ENCODE results near the gene MACF1.
A peak's percentile ranks its signal among the peaks of the same experiment; 100 is the strongest.
"Not testable (repeated sequence)": the region's sequence is repeated elsewhere in the genome, so short reads cannot be mapped to it uniquely, and the experiment has no call there.

MACF1 gene

GRCh38 chr1:39522661-39523567, 318.4 kb downstream of the MACF1 start:
- FAIRE-seq: no peak
- TF ChIP-seq POLR2AphosphoS5 (IDR thresholded peaks at IDR 0.05; ENCODE audit: low read depth, low read length): no peak
- no peak for TF ChIP-seq PAX5 (IDR thresholded peaks at IDR 0.05; ENCODE audit: insufficient read depth, low read length, severe bottlenecking)
- TF ChIP-seq POLR2A (IDR thresholded peaks at IDR 0.05; ENCODE audit: low read depth, low read length): no peak
- no peak for TF ChIP-seq POU2F2 (IDR thresholded peaks at IDR 0.05; ENCODE audit: low read depth, low read length)
- TF ChIP-seq SPI1 (IDR thresholded peaks at IDR 0.05; ENCODE audit: low read depth, low read length): no peak
- no peak for TF ChIP-seq TAF1 (IDR thresholded peaks at IDR 0.05; ENCODE audit: low read depth, low read length)
- DNase-seq (ENCODE audit: insufficient read length, low spot score): no peak

DNA sequence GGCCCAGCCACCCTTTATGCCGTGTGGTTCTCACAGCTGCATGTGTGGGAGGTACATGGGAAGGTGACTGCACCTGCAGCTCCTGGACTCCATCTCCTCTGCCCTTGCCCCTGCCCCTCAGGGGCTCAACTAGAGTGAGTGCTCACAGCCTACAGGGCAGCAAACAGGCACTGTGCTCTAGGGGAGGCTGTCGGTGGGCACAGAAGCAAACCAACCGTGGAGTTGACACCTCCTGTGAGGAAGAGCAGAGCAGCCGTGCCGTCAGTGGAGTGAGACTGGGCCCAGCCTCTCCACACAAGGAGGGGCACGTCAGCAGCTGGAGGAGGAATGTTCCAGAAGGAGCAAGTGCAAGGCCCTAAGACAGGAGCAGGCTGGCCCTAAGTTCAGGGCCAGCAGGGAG, 319.7 kb downstream of the MACF1 start:
- no peak for DNase-seq (ENCODE audit: insufficient read length, low spot score)
- TF ChIP-seq POLR2A (IDR thresholded peaks at IDR 0.05; ENCODE audit: low read depth, low read length): no peak
- no peak for TF ChIP-seq TAF1 (IDR thresholded peaks at IDR 0.05; ENCODE audit: low read depth, low read length)
- no peak for FAIRE-seq

DNA sequence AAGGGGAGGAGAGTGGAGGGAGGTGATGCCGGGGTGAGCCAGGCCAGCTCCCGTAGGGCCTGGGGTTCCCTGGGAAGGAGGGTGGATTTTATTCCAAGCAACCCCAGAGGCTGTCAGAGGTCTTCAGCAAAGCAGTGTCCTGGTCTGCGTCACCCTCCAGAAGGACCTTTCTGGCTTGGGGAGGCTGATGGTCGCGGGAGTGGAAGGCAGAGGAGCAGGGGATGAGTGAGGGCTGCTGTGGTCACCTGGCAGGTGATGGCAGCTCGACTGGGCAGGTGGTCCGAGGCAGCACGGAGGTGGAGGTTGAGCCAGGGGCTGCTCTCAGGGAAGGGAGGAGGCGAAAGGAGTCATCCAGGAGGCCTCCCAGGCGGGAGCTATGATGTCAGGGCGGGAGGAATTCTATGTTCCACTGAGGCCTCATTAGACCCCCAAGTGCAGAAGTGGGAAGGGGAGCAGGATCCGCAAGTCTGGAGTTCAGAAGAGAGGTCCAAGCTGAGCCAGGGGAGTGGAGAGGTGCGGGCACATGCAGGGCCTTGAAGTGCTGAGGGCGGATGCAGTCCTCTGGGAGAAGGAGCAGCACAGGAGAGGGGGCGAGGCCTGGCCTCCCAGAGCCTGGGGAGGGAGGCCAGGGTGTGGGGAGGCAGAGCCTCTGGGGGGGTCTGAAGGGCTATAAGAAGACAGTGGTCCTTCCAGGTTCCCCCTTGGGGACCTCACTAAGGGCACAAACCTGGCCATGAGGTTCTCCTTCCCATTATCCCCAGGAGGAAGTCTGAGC, 320.3 kb downstream of the MACF1 start:
- FAIRE-seq (no peak), DNase-seq (ENCODE audit: insufficient read length, low spot score) (no peak)
- TF ChIP-seq POLR2AphosphoS5 (IDR thresholded peaks at IDR 0.05; ENCODE audit: low read depth, low read length) (no peak), TAF1 (IDR thresholded peaks at IDR 0.05; ENCODE audit: low read depth, low read length) (no peak), POLR2A (IDR thresholded peaks at IDR 0.05; ENCODE audit: low read depth, low read length) (no peak), POU2F2 (IDR thresholded peaks at IDR 0.05; ENCODE audit: low read depth, low read length) (no peak), PAX5 (IDR thresholded peaks at IDR 0.05; ENCODE audit: insufficient read depth, low read length, severe bottlenecking) (no peak), SPI1 (IDR thresholded peaks at IDR 0.05; ENCODE audit: low read depth, low read length) (no peak)

GRCh38 chr1:39525366-39526165, 321.1 kb downstream of the MACF1 start:
- TF ChIP-seq TAF1 (IDR thresholded peaks at IDR 0.05; ENCODE audit: low read depth, low read length) (no peak), PAX5 (IDR thresholded peaks at IDR 0.05; ENCODE audit: insufficient read depth, low read length, severe bottlenecking) (no peak), POLR2A (IDR thresholded peaks at IDR 0.05; ENCODE audit: low read depth, low read length) (no peak), SPI1 (IDR thresholded peaks at IDR 0.05; ENCODE audit: low read depth, low read length) (0 out of 2 replicates have a peak, but pooled peaks have one; percentile 24)
- peak; percentile 90 for FAIRE-seq
- DNase-seq (ENCODE audit: insufficient read length, low spot score): peak; percentile 76

DNA sequence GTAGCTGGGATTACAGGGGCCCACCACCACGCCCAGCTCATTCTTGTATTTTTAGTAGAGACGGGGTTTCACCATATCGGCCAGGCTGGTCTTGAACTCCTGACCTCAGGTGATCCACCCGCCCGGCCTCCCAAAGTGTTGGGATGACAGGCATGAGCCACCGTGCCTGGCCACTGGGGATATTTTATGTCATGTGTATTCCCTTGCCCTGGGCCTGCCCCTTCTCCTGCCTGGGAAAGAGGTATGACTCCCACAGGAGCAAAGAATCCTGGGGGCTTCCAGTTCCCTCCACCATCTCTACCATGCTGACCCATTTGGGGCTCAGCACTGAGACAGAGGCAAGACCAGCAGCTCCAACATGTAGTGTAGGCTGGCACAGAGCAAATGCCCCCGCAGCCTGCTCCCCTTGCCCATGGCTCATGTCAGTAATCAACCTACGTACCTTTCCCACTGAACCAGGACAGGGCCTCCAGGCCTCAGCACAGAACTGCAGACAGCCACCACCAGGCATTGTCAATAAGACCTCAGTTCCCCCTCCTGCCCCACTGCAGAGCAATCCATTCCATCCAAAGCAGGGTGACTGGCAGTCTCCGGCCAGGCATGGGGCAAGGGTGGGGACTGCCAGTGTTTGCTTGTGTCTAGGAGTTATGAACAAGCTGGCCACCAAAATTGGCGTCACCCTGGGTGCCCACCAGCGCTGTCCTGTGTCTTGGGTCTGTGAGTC, 322.1 kb downstream of the MACF1 start:
- TF ChIP-seq POLR2A (IDR thresholded peaks at IDR 0.05; ENCODE audit: low read depth, low read length) (no peak), TAF1 (IDR thresholded peaks at IDR 0.05; ENCODE audit: low read depth, low read length) (no peak), POU2F2 (IDR thresholded peaks at IDR 0.05; ENCODE audit: low read depth, low read length) (no peak), PAX5 (IDR thresholded peaks at IDR 0.05; ENCODE audit: insufficient read depth, low read length, severe bottlenecking) (no peak), POLR2AphosphoS5 (IDR thresholded peaks at IDR 0.05; ENCODE audit: low read depth, low read length) (no peak), SPI1 (IDR thresholded peaks at IDR 0.05; ENCODE audit: low read depth, low read length) (no peak)
- FAIRE-seq (no peak), DNase-seq (ENCODE audit: insufficient read length, low spot score) (no peak)

DNA sequence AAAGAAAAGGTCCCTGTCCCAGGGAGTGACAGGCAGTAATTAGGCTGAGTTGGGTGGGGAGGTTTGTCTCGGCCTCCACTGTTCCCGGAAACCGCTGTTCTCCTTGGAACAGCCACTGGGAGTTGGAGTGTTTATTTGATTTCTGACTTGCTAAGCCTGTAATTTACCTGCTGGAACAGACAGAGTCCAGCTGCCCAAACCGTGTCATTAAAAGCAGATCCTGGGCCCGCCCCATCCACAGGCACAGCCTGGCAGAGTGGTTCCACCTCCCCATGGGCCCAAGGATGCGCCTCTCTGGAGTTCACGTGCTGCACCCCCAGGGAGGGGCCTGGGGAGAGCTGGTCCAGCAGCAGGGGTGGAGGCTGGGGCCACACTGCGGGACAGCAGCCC, 322.7 kb downstream of the MACF1 start:
- not testable (repeated sequence) for DNase-seq (ENCODE audit: insufficient read length, low spot score); FAIRE-seq

- no peak for FAIRE-seq
- DNase-seq (ENCODE audit: insufficient read length, low spot score): no peak
- TF ChIP-seq POU2F2 (IDR thresholded peaks at IDR 0.05; ENCODE audit: low read depth, low read length) (no peak), POLR2AphosphoS5 (IDR thresholded peaks at IDR 0.05; ENCODE audit: low read depth, low read length) (no peak), POLR2A (IDR thresholded peaks at IDR 0.05; ENCODE audit: low read depth, low read length) (no peak), SPI1 (IDR thresholded peaks at IDR 0.05; ENCODE audit: low read depth, low read length) (no peak), TAF1 (IDR thresholded peaks at IDR 0.05; ENCODE audit: low read depth, low read length) (no peak), PAX5 (IDR thresholded peaks at IDR 0.05; ENCODE audit: insufficient read depth, low read length, severe bottlenecking) (no peak)
These were observed 323.6 kb downstream of the MACF1 start for GRCh38 chr1:39528082-39528481.

DNA sequence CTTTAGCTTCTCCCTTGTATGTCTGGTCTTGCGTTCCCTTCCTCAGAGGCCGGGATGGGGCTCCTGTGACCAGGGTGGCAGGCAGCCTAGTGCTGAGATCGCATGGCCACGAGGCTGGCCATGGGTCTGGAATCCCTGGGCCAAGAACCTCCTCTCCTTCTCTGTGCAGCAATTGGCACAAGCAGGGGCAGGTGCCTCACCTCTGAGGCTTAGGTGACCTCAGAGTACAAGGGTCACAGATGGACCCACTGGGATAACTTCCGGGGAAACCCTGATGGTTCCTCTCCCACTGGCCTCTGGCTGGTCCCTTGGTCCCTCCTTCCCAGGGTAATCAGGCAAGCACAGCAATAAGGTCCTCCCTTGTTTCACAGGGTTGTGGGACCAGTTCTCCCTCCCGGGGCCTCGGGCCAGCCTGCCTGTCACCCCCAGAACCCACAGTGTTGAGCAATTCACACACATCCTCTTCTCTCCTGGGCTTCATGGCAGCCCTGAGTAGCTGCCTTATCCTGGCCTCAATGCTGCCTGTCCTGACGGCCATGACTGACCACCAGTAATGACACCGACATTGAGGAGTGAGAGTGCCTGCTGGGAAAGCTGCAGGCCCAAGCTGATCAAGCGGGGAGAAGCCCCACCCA, 325.5 kb downstream of the MACF1 start:
- no peak for DNase-seq (ENCODE audit: insufficient read length, low spot score)
- no peak for FAIRE-seq
- TF ChIP-seq TAF1 (IDR thresholded peaks at IDR 0.05; ENCODE audit: low read depth, low read length) (no peak), SPI1 (IDR thresholded peaks at IDR 0.05; ENCODE audit: low read depth, low read length) (no peak), PAX5 (IDR thresholded peaks at IDR 0.05; ENCODE audit: insufficient read depth, low read length, severe bottlenecking) (no peak), POLR2AphosphoS5 (IDR thresholded peaks at IDR 0.05; ENCODE audit: low read depth, low read length) (no peak), POLR2A (IDR thresholded peaks at IDR 0.05; ENCODE audit: low read depth, low read length) (no peak), POU2F2 (IDR thresholded peaks at IDR 0.05; ENCODE audit: low read depth, low read length) (no peak)

Data from GM12891 (cell line).